Stomach (tissue), 9 donors: ENCODE data around the gene B3GNT9. TPM values are rescaled to one million over a fixed set of nuclear protein-coding genes. Genes with fewer than 3 reads are reported as not detected.

Source experiments
- DNase-seq, 2 donors: peaks; one replicate each; pipeline versions ENCODE4 v3.0.0 to v3.0.0-alpha.2; 2013 to 2019
- H3K27ac ChIP-seq, 5 donors: fragments of 200-600 bp in 4 of 5; sonication (generic) in 4 of 5; one replicate each; pipeline ENCODE4 v1.5.1; 2013 to 2019; ENCODE audit warnings: mild to moderate bottlenecking in 1 of 5, moderate library complexity in 1 of 5
- H3K27me3 ChIP-seq, 3 donors: fragments of 200-600 bp; sonication (generic); one replicate each; pipeline ENCODE4 v1.5.1; 2017 to 2019; ENCODE audit warnings: mixed run types in 1 of 3
- H3K36me3 ChIP-seq, 4 donors: fragments of 200-600 bp; sonication (generic); 1 replicate in 3 of 4; 2 replicates in 1 of 4; pipeline ENCODE4 v1.5.1; 2016 to 2019
- H3K4me1 ChIP-seq, 4 donors: fragments of 200-600 bp; sonication (generic); one replicate each; pipeline ENCODE4 v1.5.1; 2016 to 2019
- H3K4me3 ChIP-seq, 4 donors: fragments of 200-600 bp; sonication (generic) in 3 of 4; one replicate each; pipeline ENCODE4 v1.5.1; 2016 to 2019; ENCODE audit warnings: mild to moderate bottlenecking in 1 of 4
- H3K9me3 ChIP-seq, 4 donors: fragments of 200-600 bp; sonication (generic); one replicate each; pipeline ENCODE4 v1.5.1; 2016 to 2019
- EP300 ChIP-seq: sonication (generic); formaldehyde crosslinking; IDR thresholded peaks from one replicate; pipeline ENCODE4 v1.6.1; 2017; ENCODE audit warnings: antibody characterized with exemption
- POLR2A ChIP-seq, 4 donors: fragments of 450-650 bp; IDR thresholded peaks; one replicate each; pipeline ENCODE4 v1.6.1; 2016; ENCODE audit warnings: antibody characterized with exemption in 4 of 4, control low read depth in 2 of 4, mild to moderate bottlenecking in 1 of 4, moderate library complexity in 1 of 4
- POLR2AphosphoS5 ChIP-seq, 3 donors: sonication (generic); formaldehyde crosslinking; IDR thresholded peaks; one replicate each; pipeline ENCODE4 v1.6.1; 2016; ENCODE audit warnings: antibody characterized with exemption in 3 of 3
- WGBS, 5 donors: extraction: QIAGEN DNeasy Blood & Tissue Kit in 3 of 5; methylation state at CpG; one replicate each; pipeline versions ENCODE4 v1.1.5 to v1.1.7; 2013 to 2018; 5-methylcytosine and 5-hydroxymethylcytosine counted together
- intact Hi-C: fragments of 100-400 bp; cut with DNase I; formaldehyde crosslinking; loops from one replicate; pipeline ENCODE4 v1.15.1; 2023; ENCODE audit warnings: low total_unique reads
- polyA plus RNA-seq, 3 donors: library from polyadenylated mRNA; stranded (reverse); fragments of 200-250 nt; gene quantifications; one replicate each; pipeline ENCODE4 v1.2.3, GENCODE V29; 2013
- total RNA-seq, 5 donors: library from RNA; depleted of rRNA; stranded (reverse); fragments of >200 nt; gene quantifications; one replicate each; pipeline versions ENCODE4 v1.1.0 to v1.2.3, GENCODE V29; 2014 to 2016
- TF ChIP-seq, protein P1 (sequence below), 7 experiments: fragments of 450-650 bp in 4 of 7; fragments of 200-600 bp in 3 of 7; sonication (generic) in 3 of 7; IDR thresholded peaks; one replicate each; pipeline ENCODE4 v1.5.1; 2016 to 2019; ENCODE audit warnings: antibody characterized with exemption in 7 of 7, control low read depth in 2 of 7, mild to moderate bottlenecking in 1 of 7
- donor health status: healthy with polysubstance abuse.
- donor health status: Bipolar disorder and iron deficiency.
- donor health status: healthy.

The B3GNT9 gene
- total and polyA plus RNA-seq, 8 donors, result 0.58 to 11.2 (median 4.2) TPM

DNA sequence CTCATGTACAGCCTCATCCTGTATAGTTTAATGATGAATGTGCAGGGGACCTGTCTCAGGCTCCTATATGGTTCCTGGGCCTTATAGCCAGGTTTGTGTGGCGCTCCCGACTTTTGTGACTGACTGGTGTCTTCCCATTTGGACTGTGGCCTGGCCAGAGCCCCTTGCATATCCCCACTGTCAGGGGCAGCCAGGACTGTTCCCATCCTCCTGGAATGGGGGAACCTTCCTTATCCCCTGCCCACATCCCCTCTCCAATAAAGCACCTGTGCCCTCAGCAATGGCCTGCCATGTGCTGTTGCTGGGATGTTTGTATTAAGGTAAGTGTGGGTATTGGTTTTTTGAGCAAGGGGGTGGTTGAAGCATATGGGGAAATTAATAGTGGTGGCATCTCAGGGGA is 2.6 kb downstream of the B3GNT9 start:
- Histone ChIP-seq H3K4me1 (peaks cover 8 to 28% (median 25%) of the 10 kb centered on the region in 4 donors), H3K9me3 (no peaks in the 10 kb centered on the region), H3K36me3 (peaks cover 36 to 64% (median 60%) of the 10 kb centered on the region in 4 donors), H3K27ac (no peak overlapping the region), H3K4me3 (no peak overlapping the region), H3K27me3 (peaks cover 0 to 22% (median 0%) of the 10 kb centered on the region in 3 donors)
- TF ChIP-seq, protein P1, sequence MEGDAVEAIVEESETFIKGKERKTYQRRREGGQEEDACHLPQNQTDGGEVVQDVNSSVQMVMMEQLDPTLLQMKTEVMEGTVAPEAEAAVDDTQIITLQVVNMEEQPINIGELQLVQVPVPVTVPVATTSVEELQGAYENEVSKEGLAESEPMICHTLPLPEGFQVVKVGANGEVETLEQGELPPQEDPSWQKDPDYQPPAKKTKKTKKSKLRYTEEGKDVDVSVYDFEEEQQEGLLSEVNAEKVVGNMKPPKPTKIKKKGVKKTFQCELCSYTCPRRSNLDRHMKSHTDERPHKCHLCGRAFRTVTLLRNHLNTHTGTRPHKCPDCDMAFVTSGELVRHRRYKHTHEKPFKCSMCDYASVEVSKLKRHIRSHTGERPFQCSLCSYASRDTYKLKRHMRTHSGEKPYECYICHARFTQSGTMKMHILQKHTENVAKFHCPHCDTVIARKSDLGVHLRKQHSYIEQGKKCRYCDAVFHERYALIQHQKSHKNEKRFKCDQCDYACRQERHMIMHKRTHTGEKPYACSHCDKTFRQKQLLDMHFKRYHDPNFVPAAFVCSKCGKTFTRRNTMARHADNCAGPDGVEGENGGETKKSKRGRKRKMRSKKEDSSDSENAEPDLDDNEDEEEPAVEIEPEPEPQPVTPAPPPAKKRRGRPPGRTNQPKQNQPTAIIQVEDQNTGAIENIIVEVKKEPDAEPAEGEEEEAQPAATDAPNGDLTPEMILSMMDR (IDR thresholded peaks at IDR 0.05), result no peak
- DNase-seq, result no peak
- 80 to 94% (median 90%) methylated on average over 2 of the region's 2 CpGs for WGBS, 5 donors
- intact Hi-C loops, result no loop called here

DNA sequence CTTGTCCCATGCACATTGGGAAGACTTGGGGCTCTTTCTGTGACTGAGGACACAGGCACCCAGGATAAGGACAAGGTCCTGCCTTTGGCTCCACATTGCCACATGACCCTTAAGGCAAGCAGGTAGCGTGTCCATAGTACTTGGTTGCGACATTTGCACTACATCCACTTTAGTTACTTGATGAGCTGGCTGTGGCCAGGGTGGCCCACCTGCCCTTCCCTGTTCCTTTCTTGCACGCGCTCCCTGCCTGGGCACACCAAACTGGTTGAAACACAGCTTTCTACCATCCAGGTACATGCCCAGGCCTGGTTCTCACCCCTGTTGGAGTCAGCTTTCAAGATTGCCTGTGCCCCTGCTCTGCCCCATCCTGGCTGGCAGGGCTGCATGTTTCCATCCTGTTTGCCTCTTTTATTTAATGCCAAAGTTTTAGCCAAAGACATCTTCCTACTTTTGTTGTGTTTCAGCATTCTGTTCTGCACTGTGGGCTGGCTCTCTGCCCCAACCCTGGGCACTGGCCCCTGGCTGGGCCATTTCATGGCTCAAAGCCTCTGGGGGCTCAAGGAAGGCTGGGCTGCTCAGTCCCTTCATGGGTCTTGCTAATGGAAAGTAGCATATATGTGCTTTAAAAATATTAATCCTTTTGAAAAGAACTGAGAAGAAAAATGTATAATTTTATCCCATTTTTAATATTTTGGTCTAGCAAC is 3.2 kb downstream of the B3GNT9 start:
- WGBS, 5 donors, result 90 to 97% (median 94%) methylated on average over 4 of the region's 4 CpGs
- H3K36me3 ChIP-seq, result peaks cover 39 to 70% (median 66%) of the 10 kb centered on the region in 4 donors
- no peak overlapping the region for H3K27ac ChIP-seq
- no peak for DNase-seq
- H3K9me3 ChIP-seq, result no peaks in the 10 kb centered on the region
- H3K4me1 ChIP-seq, result peaks cover 8 to 28% (median 25%) of the 10 kb centered on the region in 4 donors
- peaks cover 0 to 22% (median 0%) of the 10 kb centered on the region in 3 donors for H3K27me3 ChIP-seq
- no peak overlapping the region for H3K4me3 ChIP-seq
- no peak for TF ChIP-seq EP300
- TF ChIP-seq, protein P1 (IDR thresholded peaks at IDR 0.05), result no peak
- no peak for TF ChIP-seq POLR2A (IDR thresholded peaks at IDR 0.05)
- TF ChIP-seq POLR2AphosphoS5 (IDR thresholded peaks at IDR 0.05), result no peak
- intact Hi-C loops, result no loop called here

DNA sequence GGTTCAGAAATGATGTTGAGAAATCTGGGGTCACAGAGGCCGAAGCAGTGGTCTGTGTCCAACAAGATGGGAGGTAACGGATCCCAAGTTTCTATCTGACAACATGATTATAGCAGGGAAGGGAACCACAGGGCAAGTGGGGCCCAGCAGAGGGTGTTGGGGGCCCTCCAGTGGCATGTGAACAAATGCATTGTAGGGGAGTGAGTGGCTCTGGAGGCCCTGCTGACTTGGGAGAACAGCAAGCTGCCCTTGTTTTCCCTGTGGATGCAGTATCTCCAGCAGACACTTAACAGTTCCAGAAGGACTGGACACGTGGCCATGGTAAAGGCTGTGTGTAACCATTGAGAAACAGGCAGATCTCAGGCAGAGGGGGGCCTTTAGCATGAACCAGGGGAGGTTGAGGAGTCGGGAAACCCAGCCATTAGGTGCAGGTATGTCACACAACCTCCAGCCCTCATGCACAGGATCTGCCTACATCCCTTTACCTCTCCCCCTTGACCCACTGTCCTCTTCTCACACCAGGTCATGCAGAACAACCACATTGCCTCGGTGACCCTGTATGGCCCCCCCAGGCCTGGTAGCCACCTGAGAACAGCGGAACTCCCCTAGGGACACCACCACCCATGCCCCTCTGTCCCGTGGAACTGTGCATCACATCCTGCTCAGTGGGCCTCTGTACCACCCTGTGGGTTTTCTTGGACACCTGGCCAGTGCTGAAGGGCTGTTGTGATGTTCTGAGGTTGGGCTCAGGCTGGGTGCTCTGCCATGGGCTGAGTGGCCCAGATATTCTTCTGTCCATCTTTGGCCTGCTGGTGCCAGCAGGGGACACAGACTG is 4.1 kb downstream of the B3GNT9 start:
- TF ChIP-seq POLR2A (IDR thresholded peaks at IDR 0.05) (no peak), POLR2AphosphoS5 (IDR thresholded peaks at IDR 0.05) (no peak), EP300 (no peak)
- TF ChIP-seq, protein P1 (IDR thresholded peaks at IDR 0.05), result no peak
- no peak for DNase-seq
- Histone ChIP-seq H3K9me3 (no peaks in the 10 kb centered on the region), H3K27me3 (peaks cover 0 to 22% (median 0%) of the 10 kb centered on the region in 3 donors), H3K4me1 (peaks cover 8 to 27% (median 23%) of the 10 kb centered on the region in 4 donors), H3K36me3 (peaks cover 47 to 79% (median 74%) of the 10 kb centered on the region in 4 donors), H3K27ac (no peak overlapping the region), H3K4me3 (no peak overlapping the region)
- intact Hi-C loops, result no loop called here
- WGBS, 5 donors, result 67 to 90% (median 81%) methylated on average over 7 of the region's 7 CpGs

DNA sequence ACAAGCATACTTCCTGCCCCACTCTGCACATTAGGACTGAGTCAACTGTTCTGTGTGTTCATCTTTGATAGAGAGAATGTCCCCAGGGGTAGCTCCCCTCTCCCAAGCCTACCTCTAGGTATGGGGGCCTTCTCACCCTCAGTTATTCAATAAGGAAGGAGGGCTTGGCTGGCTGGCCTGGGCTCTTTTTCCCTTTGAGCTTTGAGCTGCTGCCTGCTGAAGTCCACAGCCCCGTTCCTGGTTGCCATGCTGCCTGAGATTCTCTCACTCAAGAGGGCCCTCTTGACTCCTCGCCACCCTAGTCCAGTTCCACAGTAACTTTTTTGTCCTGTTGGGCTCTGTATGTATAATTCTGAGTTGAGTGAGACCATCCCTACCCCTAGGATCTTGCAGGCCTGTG is 5.1 kb downstream of the B3GNT9 start:
- intact Hi-C loops, result no loop called here
- 75 to 95% (median 85%) methylated on average over 2 of the region's 2 CpGs for WGBS, 5 donors
- Histone ChIP-seq H3K27me3 (peaks cover 0 to 17% (median 0%) of the 10 kb centered on the region in 3 donors), H3K9me3 (no peaks in the 10 kb centered on the region), H3K4me1 (peaks cover 8 to 17% (median 13%) of the 10 kb centered on the region in 4 donors), H3K4me3 (no peak overlapping the region), H3K27ac (no peak overlapping the region), H3K36me3 (peaks cover 57 to 89% (median 84%) of the 10 kb centered on the region in 4 donors)
- DNase-seq, result no peak
- TF ChIP-seq, protein P1 (IDR thresholded peaks at IDR 0.05), result no peak
- TF ChIP-seq POLR2AphosphoS5 (IDR thresholded peaks at IDR 0.05) (no peak), EP300 (no peak), POLR2A (IDR thresholded peaks at IDR 0.05) (no peak)
